ENCODE results near the gene ADGRV1. TPM values are rescaled to one million over a fixed set of nuclear protein-coding genes. Genes with fewer than 3 reads are reported as not detected.

The ADGRV1 gene
- total RNA-seq, 1 donor from 2014 or later, result 18.2 TPM

DNA sequence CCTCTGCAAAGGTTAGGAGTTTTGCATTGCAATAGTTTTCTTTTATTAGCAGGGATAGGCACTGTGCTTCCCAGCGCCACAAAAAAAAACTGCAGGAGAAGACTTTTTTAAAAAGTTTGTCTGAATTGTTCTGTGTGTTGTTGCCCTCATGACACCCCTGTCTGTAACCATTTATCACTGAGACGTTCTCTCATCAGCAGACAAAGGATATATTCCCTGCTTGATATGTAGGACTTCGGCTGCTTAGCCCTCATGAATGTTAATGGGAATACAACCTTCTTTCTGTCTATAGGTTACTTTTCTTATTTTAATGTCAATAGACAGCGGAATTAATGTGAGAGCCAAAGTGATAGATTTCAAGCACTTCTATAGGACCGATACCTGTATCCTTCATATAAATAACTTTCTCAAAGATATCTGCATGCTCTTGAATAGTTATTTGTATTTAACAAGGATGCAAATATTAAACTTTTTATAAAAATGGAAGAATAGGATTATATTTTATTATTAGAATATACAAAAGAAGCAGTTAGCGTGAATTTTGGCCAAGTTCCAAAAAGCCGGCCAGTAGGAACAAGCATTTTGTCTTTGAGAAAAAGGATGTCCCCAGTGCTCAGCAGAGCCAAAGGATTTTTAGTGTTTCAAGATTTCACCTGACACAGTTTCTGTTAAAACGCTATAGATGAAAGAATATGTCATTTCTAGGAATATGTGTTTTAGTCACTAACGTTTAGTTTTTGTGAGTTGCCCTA, 27.7 kb upstream of the ADGRV1 start:
- H3K4me3 Mint-ChIP-seq (ENCODE audit: unreplicated experiment), result no peak overlapping the region

GRCh38 chr5:90533794-90534193, 24.8 kb upstream of the ADGRV1 start:
- peaks cover 4% of the 10 kb centered on the region for H3K27me3 Mint-ChIP-seq (ENCODE audit: unreplicated experiment)
- peaks cover 6% of the 10 kb centered on the region for H3K9me3 Mint-ChIP-seq (ENCODE audit: unreplicated experiment)
- H3K4me3 Mint-ChIP-seq (ENCODE audit: unreplicated experiment), result no peak overlapping the region
- TF ChIP-seq CTCF (IDR thresholded peaks at IDR 0.05; ENCODE audit: partially characterized antibody, unreplicated experiment), result no peak
- no peaks in the 10 kb centered on the region for H3K4me1 Mint-ChIP-seq (ENCODE audit: low read depth, unreplicated experiment)
- H3K36me3 Mint-ChIP-seq (ENCODE audit: unreplicated experiment), result no peaks in the 10 kb centered on the region
- DNase-seq, result no peak
- H3K27ac Mint-ChIP-seq (ENCODE audit: unreplicated experiment), result no peak overlapping the region

More for the DNA sequence above, 27.7 kb upstream of the ADGRV1 start:
- H3K27ac Mint-ChIP-seq (ENCODE audit: unreplicated experiment), result no peak overlapping the region
- peaks cover 4% of the 10 kb centered on the region for H3K27me3 Mint-ChIP-seq (ENCODE audit: unreplicated experiment)
- H3K9me3 Mint-ChIP-seq (ENCODE audit: unreplicated experiment), result peaks cover 6% of the 10 kb centered on the region
- no peaks in the 10 kb centered on the region for H3K36me3 Mint-ChIP-seq (ENCODE audit: unreplicated experiment)
- no peak for DNase-seq
- no peaks in the 10 kb centered on the region for H3K4me1 Mint-ChIP-seq (ENCODE audit: low read depth, unreplicated experiment)
- no peak for TF ChIP-seq CTCF (IDR thresholded peaks at IDR 0.05; ENCODE audit: partially characterized antibody, unreplicated experiment)

DNA sequence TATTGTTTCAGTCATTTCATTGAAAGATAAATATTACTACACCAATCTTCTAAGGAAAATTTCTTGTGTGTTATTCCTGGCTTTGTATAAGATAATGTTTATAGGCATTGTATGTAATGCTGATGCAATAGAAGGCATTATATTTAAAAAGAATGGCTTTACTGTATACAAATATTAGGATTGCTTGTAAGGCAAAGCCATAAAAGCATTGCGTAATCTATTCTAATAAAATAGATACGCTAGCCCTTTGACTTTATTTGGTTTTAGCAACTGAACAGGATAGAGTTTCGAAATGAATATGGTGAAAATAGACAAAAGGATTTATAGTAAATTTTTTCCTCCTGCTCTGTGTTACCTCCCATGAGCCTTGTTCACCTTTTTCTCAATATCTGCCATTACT, 23.7 kb upstream of the ADGRV1 start:
- no peak overlapping the region for H3K27ac Mint-ChIP-seq (ENCODE audit: unreplicated experiment)
- TF ChIP-seq CTCF (IDR thresholded peaks at IDR 0.05; ENCODE audit: partially characterized antibody, unreplicated experiment), result no peak
- peaks cover under 1% of the 10 kb centered on the region for H3K27me3 Mint-ChIP-seq (ENCODE audit: unreplicated experiment)
- H3K36me3 Mint-ChIP-seq (ENCODE audit: unreplicated experiment), result no peaks in the 10 kb centered on the region
- no peaks in the 10 kb centered on the region for H3K4me1 Mint-ChIP-seq (ENCODE audit: low read depth, unreplicated experiment)
- no peak overlapping the region for H3K4me3 Mint-ChIP-seq (ENCODE audit: unreplicated experiment)
- peaks cover 4% of the 10 kb centered on the region for H3K9me3 Mint-ChIP-seq (ENCODE audit: unreplicated experiment)
- no peak for DNase-seq

- Mint-ChIP-seq H3K4me3 (ENCODE audit: unreplicated experiment) (no peak overlapping the region), H3K4me1 (ENCODE audit: low read depth, unreplicated experiment) (no peaks in the 10 kb centered on the region), H3K36me3 (ENCODE audit: unreplicated experiment) (no peaks in the 10 kb centered on the region), H3K27me3 (ENCODE audit: unreplicated experiment) (no peaks in the 10 kb centered on the region), H3K9me3 (ENCODE audit: unreplicated experiment) (no peaks in the 10 kb centered on the region), H3K27ac (ENCODE audit: unreplicated experiment) (no peak overlapping the region)
- TF ChIP-seq CTCF (IDR thresholded peaks at IDR 0.05; ENCODE audit: partially characterized antibody, unreplicated experiment), result no peak
- no peak for DNase-seq
Measured at GRCh38 chr5:90542827-90543519, 15.6 kb upstream of the ADGRV1 start.

GRCh38 chr5:90545511-90545910, 13.1 kb upstream of the ADGRV1 start:
- Mint-ChIP-seq H3K27ac (ENCODE audit: unreplicated experiment) (no peak overlapping the region), H3K4me3 (ENCODE audit: unreplicated experiment) (no peak overlapping the region)
- TF ChIP-seq CTCF (IDR thresholded peaks at IDR 0.05; ENCODE audit: partially characterized antibody, unreplicated experiment), result no peak

More at GRCh38 chr5:90545511-90545910, 13.1 kb upstream of the ADGRV1 start:
- H3K36me3 Mint-ChIP-seq (ENCODE audit: unreplicated experiment), result no peaks in the 10 kb centered on the region
- no peaks in the 10 kb centered on the region for H3K4me1 Mint-ChIP-seq (ENCODE audit: low read depth, unreplicated experiment)
- H3K9me3 Mint-ChIP-seq (ENCODE audit: unreplicated experiment), result no peaks in the 10 kb centered on the region
- H3K27me3 Mint-ChIP-seq (ENCODE audit: unreplicated experiment), result no peaks in the 10 kb centered on the region
- no peak for DNase-seq

Measured in glutamatergic neuron (in vitro differentiated cells).